HepG2 (cell line): Measurements from ENCODE around the gene SLC17A9.

Source experiments
- CHD4 ChIP-seq: fragments of 200-600 bp; sonication (generic); IDR thresholded peaks from 2 replicates; pipeline ENCODE4 v1.7.0; 2017; ENCODE audit warnings: mild to moderate bottlenecking, low read length, borderline replicate concordance
- CTCF ChIP-seq: sonication (generic); formaldehyde crosslinking; IDR thresholded peaks from 2 replicates; pipeline ENCODE4 v1.5.0; 2020; ENCODE audit warnings: mild to moderate bottlenecking, missing genetic modification reagents, moderate library complexity
- DMAP1 ChIP-seq: IDR thresholded peaks from 2 replicates; pipeline ENCODE4 v1.6.1; 2016
- FOXA1 ChIP-seq, 2 experiments: fragments of 450-650 bp in 1 of 2; sonication (generic) in 1 of 2; formaldehyde crosslinking in 1 of 2; IDR thresholded peaks; 2 replicates each; pipeline versions ENCODE4 v1.4.0 to v1.6.1; 2016 to 2020; ENCODE audit warnings: missing genetic modification reagents in 1 of 2
- HNRNPK ChIP-seq: fragments of 200-400 bp; formaldehyde crosslinking; IDR thresholded peaks from 2 replicates; pipeline ENCODE4 v1.6.1; 2018; ENCODE audit warnings: low read length, low read depth, moderate library complexity, mild to moderate bottlenecking; ENCODE audit not compliant: poor library complexity, severe bottlenecking
- HOXA7 ChIP-seq: sonication (generic); formaldehyde crosslinking; IDR thresholded peaks from 2 replicates; pipeline ENCODE4 v1.8.1; 2022; ENCODE audit warnings: mild to moderate bottlenecking, missing genetic modification reagents, moderate library complexity
- POLR2A ChIP-seq, 2 experiments: IDR thresholded peaks; 2 replicates each; pipeline ENCODE4 v1.6.1; 2011; ENCODE audit warnings: low read depth in 2 of 2, low read length in 2 of 2, mild to moderate bottlenecking in 1 of 2, moderate library complexity in 1 of 2; ENCODE audit not compliant: insufficient read depth in 1 of 2
- POLR2AphosphoS5 ChIP-seq: IDR thresholded peaks from 2 replicates; pipeline ENCODE4 v1.6.1; 2012; ENCODE audit warnings: low read depth, low read length
- RAD21 ChIP-seq: fragments of 450-650 bp; formaldehyde crosslinking; IDR thresholded peaks from 2 replicates; pipeline ENCODE4 v1.5.0; 2020; ENCODE audit warnings: mild to moderate bottlenecking
- YY1 ChIP-seq: IDR thresholded peaks from 2 replicates; pipeline ENCODE4 v1.6.1; 2011; ENCODE audit warnings: low read length, low read depth, moderate library complexity, mild to moderate bottlenecking; ENCODE audit not compliant: insufficient read depth, insufficient replicate concordance
- ZBTB20 ChIP-seq: sonication (generic); formaldehyde crosslinking; IDR thresholded peaks from 2 replicates; pipeline ENCODE4 v1.8.1; 2023; ENCODE audit warnings: missing genetic modification reagents, low read depth, mild to moderate bottlenecking, borderline replicate concordance
- ZBTB7A ChIP-seq: sonication (generic); formaldehyde crosslinking; IDR thresholded peaks from 2 replicates; pipeline ENCODE4 v1.8.0; 2022; ENCODE audit warnings: mild to moderate bottlenecking, missing genetic modification reagents
- ZFP37 ChIP-seq: sonication (generic); formaldehyde crosslinking; IDR thresholded peaks from 2 replicates; pipeline ENCODE4 v1.4.0; 2020; ENCODE audit warnings: missing genetic modification reagents, borderline replicate concordance
- ZNF280B ChIP-seq: sonication (generic); formaldehyde crosslinking; IDR thresholded peaks from 2 replicates; pipeline ENCODE4 v1.5.0; 2020; ENCODE audit warnings: missing genetic modification reagents, mild to moderate bottlenecking, borderline replicate concordance

DNA sequence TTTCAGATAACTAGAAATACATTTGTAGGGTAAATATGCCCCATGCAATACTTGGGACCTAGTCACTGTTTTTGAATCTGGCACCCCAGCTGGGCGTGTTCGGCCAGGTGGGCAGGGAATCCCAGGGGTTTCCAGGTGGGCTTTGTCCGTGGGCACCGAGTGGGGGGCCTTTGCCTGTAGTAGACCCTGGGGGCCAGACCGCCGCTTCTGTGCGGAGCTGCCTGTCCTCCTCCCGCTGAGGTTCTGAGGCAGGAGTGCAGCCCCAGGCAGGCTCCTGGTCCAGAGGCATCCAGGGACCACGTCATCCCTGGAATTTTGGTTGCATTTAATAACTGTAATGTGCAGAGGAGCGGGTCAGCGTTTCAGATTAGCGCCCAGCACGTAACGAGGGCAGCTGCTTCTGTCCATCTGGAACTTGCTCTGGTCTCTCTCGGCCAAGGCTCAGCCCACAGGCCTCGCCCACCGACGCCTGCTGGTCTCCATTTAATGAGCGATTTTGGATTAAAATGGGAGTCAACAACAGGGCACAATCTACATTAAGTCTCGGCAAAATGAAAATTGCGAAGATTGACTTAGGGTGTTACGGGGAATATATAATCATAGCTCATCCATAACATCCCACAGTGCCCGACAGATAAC, 41.5 kb downstream of the SLC17A9 start:
- no peak for TF ChIP-seq CTCF (CRISPR knock-in tag)
- no peak for TF ChIP-seq ZFP37
- TF ChIP-seq YY1 = no peak
- no peak for TF ChIP-seq POLR2A (IDR thresholded peaks at IDR 0.05; ENCODE audit: insufficient read depth in 1 of 2, low read depth in 2 of 2, low read length in 2 of 2)
- TF ChIP-seq ZBTB20 = no peak
- TF ChIP-seq DMAP1 (CRISPR knock-in tag) = no peak
- no peak for TF ChIP-seq POLR2AphosphoS5
- TF ChIP-seq RAD21 = no peak
- TF ChIP-seq HOXA7 = no peak
- TF ChIP-seq FOXA1 (IDR thresholded peaks at IDR 0.05) = no peak
- no peak for TF ChIP-seq FOXA1 (CRISPR knock-in tag; IDR thresholded peaks at IDR 0.05)
- no peak for TF ChIP-seq ZNF280B (CRISPR knock-in tag)
- no peak for TF ChIP-seq CHD4
- no peak for TF ChIP-seq HNRNPK
- TF ChIP-seq ZBTB7A (CRISPR knock-in tag) = no peak
